ENCODE measurements around the gene PLEKHA6.

Gene PLEKHA6

DNA sequence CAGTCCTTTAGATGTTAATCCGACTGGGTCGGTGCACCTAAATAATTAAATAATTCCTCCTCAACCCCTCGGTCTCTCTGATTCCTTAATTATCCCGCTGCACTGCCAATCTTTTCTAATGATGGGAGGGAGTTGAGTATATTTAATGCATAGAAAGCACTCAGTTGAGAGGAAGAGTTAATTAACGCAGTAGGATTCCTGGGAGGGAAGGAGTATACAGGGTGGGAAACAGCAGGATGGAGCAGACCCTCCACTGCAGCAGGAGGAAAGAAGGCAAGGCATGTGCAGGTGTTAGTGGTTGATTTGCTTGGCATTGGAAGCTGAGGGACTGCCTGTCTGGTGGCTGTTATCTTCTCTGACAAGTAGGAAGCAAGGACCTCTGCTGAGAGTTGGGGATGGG lies 183.7 kb downstream of the PLEKHA6 start:
- Mint-ChIP-seq H3K27me3 (no peaks in the 10 kb centered on the region), H3K27ac (no peak overlapping the region), H3K9me3 (peaks cover 8% of the 10 kb centered on the region), H3K4me1 (no peaks in the 10 kb centered on the region), H3K36me3 (no peaks in the 10 kb centered on the region), H3K4me3 (no peak overlapping the region)
- ATAC-seq, result no peak

DNA sequence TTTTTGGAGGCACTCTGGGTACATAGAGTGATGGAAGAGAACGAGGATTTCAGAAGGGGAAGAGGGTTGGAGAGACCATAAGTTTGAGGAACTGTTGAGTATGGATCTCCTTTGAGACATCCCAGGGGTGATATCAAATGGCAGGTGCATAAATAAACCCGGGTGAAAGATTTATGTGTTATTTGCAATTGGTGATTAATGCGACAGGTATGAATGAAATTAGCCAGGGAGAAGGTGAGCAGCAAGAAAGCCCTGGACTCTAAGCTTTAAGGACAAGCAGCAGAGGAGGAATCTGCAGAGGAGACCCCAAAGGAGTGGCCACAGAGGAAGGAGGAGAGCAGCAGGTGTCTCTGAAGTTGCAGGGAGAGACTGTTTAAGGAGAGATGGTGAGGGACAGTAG lies 184.8 kb downstream of the PLEKHA6 start:
- ATAC-seq, result no peak
- Mint-ChIP-seq H3K27me3 (no peaks in the 10 kb centered on the region), H3K4me3 (no peak overlapping the region), H3K36me3 (no peaks in the 10 kb centered on the region), H3K27ac (no peak overlapping the region), H3K4me1 (no peaks in the 10 kb centered on the region), H3K9me3 (peaks cover 8% of the 10 kb centered on the region)

DNA sequence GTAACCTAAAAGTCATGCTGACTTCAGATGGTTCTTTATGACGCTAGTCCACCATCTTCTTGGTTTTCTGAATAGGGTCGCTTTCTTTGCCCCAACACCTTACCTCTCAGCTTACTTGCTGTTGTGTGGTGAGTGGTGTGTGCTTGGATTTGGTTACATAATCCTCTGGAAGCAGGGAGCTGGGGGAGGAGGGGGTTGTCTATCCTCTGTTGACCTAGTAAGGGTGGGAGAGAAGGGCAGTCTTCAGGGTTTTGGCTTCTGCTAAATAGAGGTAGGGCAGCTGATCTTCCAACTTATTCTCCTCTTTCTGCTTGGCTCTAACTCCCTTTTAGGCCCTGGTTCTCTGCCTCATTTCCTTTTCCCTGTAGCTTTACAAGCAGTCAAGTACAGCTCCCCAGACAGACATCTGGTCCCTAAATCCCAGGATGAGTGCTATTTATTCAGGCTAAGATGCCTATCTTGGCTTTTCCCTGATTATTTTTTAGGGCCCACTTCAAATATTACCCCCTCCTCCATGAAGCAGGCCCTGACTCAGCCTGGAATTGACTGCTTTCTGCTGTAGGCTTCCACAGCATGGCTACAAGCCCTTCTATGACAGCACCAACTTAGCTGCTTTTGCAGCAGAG lies 187.2 kb downstream of the PLEKHA6 start:
- Mint-ChIP-seq H3K27me3 (no peaks in the 10 kb centered on the region), H3K4me1 (no peaks in the 10 kb centered on the region), H3K36me3 (no peaks in the 10 kb centered on the region), H3K9me3 (peaks cover 8% of the 10 kb centered on the region), H3K4me3 (no peak overlapping the region), H3K27ac (no peak overlapping the region)
- ATAC-seq, result no peak

DNA sequence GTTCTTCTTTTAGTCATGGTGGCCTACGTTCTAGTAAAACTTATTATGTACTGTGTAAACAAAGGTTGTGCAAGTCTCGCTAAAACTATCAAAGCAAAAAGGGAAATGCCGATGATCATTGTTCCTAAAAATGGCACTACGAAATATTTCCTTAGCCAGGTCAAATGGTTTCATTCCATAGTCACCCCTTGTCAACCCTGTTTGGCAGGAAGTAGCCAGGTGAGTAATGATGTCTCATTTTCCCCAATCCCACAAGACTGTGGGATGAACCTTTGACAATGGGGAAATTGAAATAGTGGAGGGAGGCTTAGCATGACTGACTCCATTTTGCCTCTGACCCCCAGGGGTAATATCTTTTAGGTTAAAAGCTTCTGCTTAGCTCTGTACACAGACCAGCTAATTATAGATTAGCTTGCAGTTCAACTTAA lies 188.0 kb downstream of the PLEKHA6 start:
- no peak overlapping the region for H3K4me3 Mint-ChIP-seq
- peaks cover 11% of the 10 kb centered on the region for H3K9me3 Mint-ChIP-seq
- H3K27ac Mint-ChIP-seq, result no peak overlapping the region
- ATAC-seq, result no peak
- no peaks in the 10 kb centered on the region for H3K36me3 Mint-ChIP-seq
- H3K4me1 Mint-ChIP-seq, result no peaks in the 10 kb centered on the region
- no peaks in the 10 kb centered on the region for H3K27me3 Mint-ChIP-seq

DNA sequence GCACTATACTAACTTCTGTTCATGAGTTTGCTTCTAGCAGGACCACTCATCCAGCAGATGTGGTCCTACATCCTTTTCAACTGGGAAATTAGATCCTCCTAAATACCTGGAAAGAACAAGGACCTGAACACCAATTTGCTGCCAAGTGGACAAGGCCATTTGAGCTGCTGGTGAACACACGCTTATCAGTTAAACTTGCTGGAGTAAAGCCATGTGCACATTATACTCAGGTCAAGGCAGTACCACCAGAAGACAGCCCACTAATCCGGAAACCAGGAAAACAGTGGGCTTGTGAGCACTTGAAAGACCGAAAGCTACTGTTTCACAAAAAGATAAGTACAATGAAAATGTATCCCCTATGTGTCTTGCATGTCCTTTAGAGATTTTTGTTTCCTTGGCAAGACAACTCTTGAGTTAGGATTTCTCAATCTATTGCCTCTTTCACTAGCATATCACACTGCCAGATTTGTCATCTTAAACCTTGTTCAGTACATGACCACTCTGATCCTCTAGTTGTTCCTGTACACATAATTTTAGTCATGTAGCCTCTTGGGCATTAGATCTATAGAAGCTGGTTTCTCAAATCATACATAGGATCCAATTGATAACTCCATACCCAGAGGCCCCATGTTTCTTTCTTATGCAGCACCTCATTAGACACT lies 189.1 kb downstream of the PLEKHA6 start:
- no peaks in the 10 kb centered on the region for H3K36me3 Mint-ChIP-seq
- no peaks in the 10 kb centered on the region for H3K4me1 Mint-ChIP-seq
- H3K27ac Mint-ChIP-seq, result no peak overlapping the region
- peaks cover 11% of the 10 kb centered on the region for H3K9me3 Mint-ChIP-seq
- peaks cover 10% of the 10 kb centered on the region for H3K27me3 Mint-ChIP-seq
- no peak for ATAC-seq
- no peak overlapping the region for H3K4me3 Mint-ChIP-seq

DNA sequence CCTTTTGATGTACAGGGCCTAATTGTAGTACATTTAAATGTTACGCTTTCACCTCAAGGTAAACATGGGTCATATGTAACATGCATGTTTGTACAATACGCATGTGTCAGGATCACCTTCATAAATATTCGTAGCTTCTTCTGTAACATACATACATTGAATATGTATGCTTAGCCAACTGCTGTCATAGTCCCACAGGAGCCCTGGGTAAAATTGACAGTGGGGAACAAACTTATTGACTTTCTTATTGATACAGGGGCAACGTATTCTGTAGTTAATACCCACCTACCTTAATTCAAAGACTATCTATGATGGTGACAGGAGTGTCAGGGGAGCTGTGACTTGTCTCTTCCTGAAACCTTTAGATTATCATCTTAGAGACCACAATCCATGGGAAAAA lies 189.9 kb downstream of the PLEKHA6 start:
- ATAC-seq, result no peak
- Mint-ChIP-seq H3K27ac (no peak overlapping the region), H3K36me3 (no peaks in the 10 kb centered on the region), H3K9me3 (peaks cover 11% of the 10 kb centered on the region), H3K27me3 (peaks cover 17% of the 10 kb centered on the region), H3K4me1 (no peaks in the 10 kb centered on the region), H3K4me3 (no peak overlapping the region)

Measured in stimulated activated memory B cell treated with anti-CD40 and anti-IgM and Interleukin-4, amounts not matched to agents 10 μg/mL and 1 μg/mL and 100 μg/mL, for 72 hours (primary cell).